SK-N-SH treated with all-trans-retinoic acid at 6 μM for 48 hours (cell line): ENCODE measurements around the gene VCX2.
"Not testable (repeated sequence)": the region's sequence is repeated elsewhere in the genome, so short reads cannot be mapped to it uniquely, and the experiment has no call there.

Source experiments
- ATAC-seq: fragments of 200-7000 bp; cut with Tn5 transposase; 3 replicates; pipeline ENCODE4 v1.9.1; 2020; ENCODE audit warnings: mild to moderate bottlenecking, moderate library complexity
- ARNTL ChIP-seq: fragments of 450-650 bp; formaldehyde crosslinking; IDR thresholded peaks from 2 replicates; pipeline ENCODE4 v1.5.0; 2020; ENCODE audit warnings: low read depth, mild to moderate bottlenecking, moderate library complexity, borderline replicate concordance
- BACH2 ChIP-seq: fragments of 250-450 bp; sonication (Bioruptor Pico); IDR thresholded peaks from 2 replicates; pipeline ENCODE4 v1.9.0; 2021; ENCODE audit warnings: mild to moderate bottlenecking, borderline replicate concordance
- CSDC2 ChIP-seq: fragments of 250-450 bp; sonication (Bioruptor Pico); IDR thresholded peaks from 2 replicates; pipeline ENCODE4 v1.5.0; 2020; ENCODE audit warnings: mild to moderate bottlenecking, moderate library complexity
- CSRNP3 ChIP-seq: fragments of 250-450 bp; sonication (Bioruptor Pico); IDR thresholded peaks from 2 replicates; pipeline ENCODE4 v1.5.1; 2021; ENCODE audit warnings: mild to moderate bottlenecking, moderate library complexity
- ESRRG ChIP-seq: fragments of 250-450 bp; sonication (Bioruptor Pico); IDR thresholded peaks from 2 replicates; pipeline ENCODE4 v1.6.1; 2021; ENCODE audit warnings: mild to moderate bottlenecking
- GLIS3 ChIP-seq: fragments of 250-450 bp; sonication (Bioruptor Pico); IDR thresholded peaks from 2 replicates; pipeline ENCODE4 v1.5.0; 2020; ENCODE audit warnings: mild to moderate bottlenecking, moderate library complexity
- ISL1 ChIP-seq: fragments of 250-450 bp; sonication (Bioruptor Pico); IDR thresholded peaks from 2 replicates; pipeline ENCODE4 v2.1.2; 2022; ENCODE audit warnings: mild to moderate bottlenecking, moderate library complexity
- OSR1 ChIP-seq: fragments of 250-450 bp; sonication (Bioruptor Pico); IDR thresholded peaks from 2 replicates; pipeline ENCODE4 v1.8.0; 2022; ENCODE audit warnings: moderate library complexity, mild to moderate bottlenecking, inconsistent platforms
- POU6F1 ChIP-seq: fragments of 250-450 bp; sonication (Bioruptor Pico); IDR thresholded peaks from 2 replicates; pipeline ENCODE4 v1.8.0; 2021; ENCODE audit warnings: low read depth, mild to moderate bottlenecking, moderate library complexity, borderline replicate concordance
- PPARA ChIP-seq: fragments of 250-450 bp; sonication (Bioruptor Pico); IDR thresholded peaks from 2 replicates; pipeline ENCODE4 v1.5.0; 2020; ENCODE audit warnings: mild to moderate bottlenecking, borderline replicate concordance
- RARB ChIP-seq: fragments of 250-450 bp; sonication (Bioruptor Pico); IDR thresholded peaks from 2 replicates; pipeline ENCODE4 v1.8.0; 2021; ENCODE audit warnings: mild to moderate bottlenecking, moderate library complexity
- SNAI2 ChIP-seq: fragments of 250-450 bp; sonication (Bioruptor Pico); IDR thresholded peaks from 2 replicates; pipeline ENCODE4 v1.5.0; 2020; ENCODE audit warnings: mild to moderate bottlenecking, moderate library complexity
- TCF4 ChIP-seq: fragments of 250-450 bp; sonication (Bioruptor Pico); IDR thresholded peaks from 2 replicates; pipeline ENCODE4 v1.8.0; 2021; ENCODE audit warnings: mild to moderate bottlenecking, moderate library complexity, borderline replicate concordance
- TOX ChIP-seq: fragments of 250-450 bp; sonication (Bioruptor Pico); IDR thresholded peaks from 2 replicates; pipeline ENCODE4 v1.8.0; 2021; ENCODE audit warnings: mild to moderate bottlenecking, moderate library complexity, borderline replicate concordance
- TSHZ2 ChIP-seq: fragments of 250-450 bp; sonication (Bioruptor Pico); IDR thresholded peaks from 2 replicates; pipeline ENCODE4 v1.5.0; 2020; ENCODE audit warnings: mild to moderate bottlenecking, moderate library complexity
- ZC3H10 ChIP-seq: fragments of 250-450 bp; sonication (Bioruptor Pico); IDR thresholded peaks from 2 replicates; pipeline ENCODE4 v1.5.1; 2021; ENCODE audit warnings: mild to moderate bottlenecking, moderate library complexity
- ZFP3 ChIP-seq: fragments of 250-450 bp; sonication (Bioruptor Pico); IDR thresholded peaks from 2 replicates; pipeline ENCODE4 v1.5.0; 2020; ENCODE audit warnings: mild to moderate bottlenecking, moderate library complexity
- ZFP30 ChIP-seq: fragments of 450-650 bp; formaldehyde crosslinking; IDR thresholded peaks from 2 replicates; pipeline ENCODE4 v1.5.0; 2022; ENCODE audit warnings: mild to moderate bottlenecking, moderate library complexity
- ZNF565 ChIP-seq: fragments of 450-650 bp; formaldehyde crosslinking; conservative IDR thresholded peaks from 2 replicates; pipeline ENCODE4 v1.5.0; 2020; ENCODE audit warnings: low read depth, mild to moderate bottlenecking, moderate library complexity
- ZNF70 ChIP-seq: fragments of 450-650 bp; formaldehyde crosslinking; IDR thresholded peaks from 2 replicates; pipeline ENCODE4 v1.5.0; 2020; ENCODE audit warnings: mild to moderate bottlenecking, moderate library complexity
- ZNF8 ChIP-seq: fragments of 450-650 bp; formaldehyde crosslinking; IDR thresholded peaks from 2 replicates; pipeline ENCODE4 v1.5.0; 2020; ENCODE audit warnings: mild to moderate bottlenecking, moderate library complexity

Gene VCX2

GRCh38 chrX:8138252-8138651 lies 32.8 kb downstream of the VCX2 start:
- TF ChIP-seq TOX (CRISPR knock-in tag), result no peak
- TF ChIP-seq SNAI2 (CRISPR knock-in tag), result no peak
- no peak for ATAC-seq

GRCh38 chrX:8126648-8127047 lies 44.4 kb downstream of the VCX2 start:
- TF ChIP-seq POU6F1 (CRISPR knock-in tag) (no peak), TOX (CRISPR knock-in tag) (no peak), ZC3H10 (no peak), BACH2 (CRISPR knock-in tag) (no peak), GLIS3 (CRISPR knock-in tag) (no peak), CSDC2 (CRISPR knock-in tag) (no peak), CSRNP3 (no peak), SNAI2 (CRISPR knock-in tag) (no peak)
- ATAC-seq, result no peak

GRCh38 chrX:8126092-8126491 lies 45.0 kb downstream of the VCX2 start:
- ATAC-seq, result no peak
- no peak for TF ChIP-seq BACH2 (CRISPR knock-in tag)
- TF ChIP-seq ZFP3, result no peak
- TF ChIP-seq ZNF70 (CRISPR knock-in tag), result no peak
- TF ChIP-seq RARB (CRISPR knock-in tag), result no peak
- no peak for TF ChIP-seq ARNTL (CRISPR knock-in tag)
- no peak for TF ChIP-seq PPARA (CRISPR knock-in tag)
- TF ChIP-seq SNAI2 (CRISPR knock-in tag), result no peak
- no peak for TF ChIP-seq TSHZ2

GRCh38 chrX:8125566-8125965 lies 45.5 kb downstream of the VCX2 start:
- no peak for ATAC-seq
- no peak for TF ChIP-seq ZFP3
- TF ChIP-seq OSR1 (CRISPR knock-in tag), result no peak
- no peak for TF ChIP-seq TCF4 (CRISPR knock-in tag)
- TF ChIP-seq ZNF565 (CRISPR knock-in tag), result no peak
- TF ChIP-seq ARNTL (CRISPR knock-in tag), result no peak
- TF ChIP-seq ZFP30, result no peak
- TF ChIP-seq BACH2 (CRISPR knock-in tag), result no peak
- TF ChIP-seq ISL1 (CRISPR knock-in tag), result no peak
- TF ChIP-seq CSDC2 (CRISPR knock-in tag), result no peak
- TF ChIP-seq RARB (CRISPR knock-in tag), result no peak

- TF ChIP-seq ESRRG (CRISPR knock-in tag) (no peak), ZNF565 (CRISPR knock-in tag) (no peak), ISL1 (CRISPR knock-in tag) (no peak), TSHZ2 (no peak), TOX (CRISPR knock-in tag) (no peak), CSDC2 (CRISPR knock-in tag) (no peak), SNAI2 (CRISPR knock-in tag) (no peak), ZNF8 (CRISPR knock-in tag) (no peak), CSRNP3 (no peak), ARNTL (CRISPR knock-in tag) (no peak)
- no peak for ATAC-seq
Measured at GRCh38 chrX:8122538-8122937, 48.5 kb downstream of the VCX2 start.

- not testable (repeated sequence) for ATAC-seq
Measured at GRCh38 chrX:8121391-8121790, 49.7 kb downstream of the VCX2 start.
